BJ (cell line): Measurements from ENCODE around the gene PTGER1. TPM values are rescaled to one million over a fixed set of nuclear protein-coding genes. Genes with fewer than 3 reads are reported as not detected.

Source experiments
- CTCF ChIA-PET: fragments of 350-600 bp; formaldehyde crosslinking; extraction: SDS; loops from one replicate; lab custom pipeline; 2021; ENCODE audit warnings: antibody characterized with exemption, inconsistent platforms; lab: Yijun Ruan, JAX
- POLR2A ChIA-PET: fragments of 300-600 bp; sonication (Branson Sonifier 250); formaldehyde crosslinking; extraction: SDS; loops from one replicate; lab custom pipeline; 2021; ENCODE audit warnings: antibody characterized with exemption; lab: Charles Lee
- DNase-seq: peaks from one replicate; pipeline ENCODE4 v3.0.0-alpha.2; 2011; ENCODE audit warnings: low read depth
- H3K27me3 ChIP-seq: 2 replicates; pipeline ENCODE4 v1.6.0; 2011; ENCODE audit warnings: low read length; ENCODE audit not compliant: control insufficient read depth, insufficient read depth
- H3K36me3 ChIP-seq: 2 replicates; pipeline ENCODE4 v1.5.1; 2011; ENCODE audit warnings: low read length; ENCODE audit not compliant: control insufficient read depth, insufficient read depth
- H3K4me3 ChIP-seq: 2 replicates; pipeline ENCODE4 v1.5.1; 2011; ENCODE audit warnings: low read depth, mild to moderate bottlenecking, control low read depth, low read length
- polyA plus RNA-seq: library from polyadenylated mRNA; depleted of rRNA; stranded (reverse); fragments of >200 nt; gene quantifications from 2 replicates; pipeline ENCODE4 v1.2.3, GENCODE V29; 2011
- TF ChIP-seq, protein P1 (sequence below): IDR thresholded peaks from 2 replicates; pipeline ENCODE4 v1.5.1; 2011; ENCODE audit warnings: low read depth, mild to moderate bottlenecking, control low read depth, inconsistent platforms, low read length, moderate library complexity; ENCODE audit not compliant: insufficient read depth

Gene PTGER1
- polyA plus RNA-seq, 1 experiment: 0.63 TPM

GRCh38 chr19:14440049-14440448, 35.1 kb downstream of the PTGER1 start:
- ChIA-PET POLR2A (no interaction called here), CTCF (no interaction called here)
- DNase-seq: no peak
- Histone ChIP-seq H3K27me3 (no peaks in the 10 kb centered on the region), H3K4me3 (no peak overlapping the region), H3K36me3 (peaks cover 20% of the 10 kb centered on the region)
- TF ChIP-seq, protein P1, sequence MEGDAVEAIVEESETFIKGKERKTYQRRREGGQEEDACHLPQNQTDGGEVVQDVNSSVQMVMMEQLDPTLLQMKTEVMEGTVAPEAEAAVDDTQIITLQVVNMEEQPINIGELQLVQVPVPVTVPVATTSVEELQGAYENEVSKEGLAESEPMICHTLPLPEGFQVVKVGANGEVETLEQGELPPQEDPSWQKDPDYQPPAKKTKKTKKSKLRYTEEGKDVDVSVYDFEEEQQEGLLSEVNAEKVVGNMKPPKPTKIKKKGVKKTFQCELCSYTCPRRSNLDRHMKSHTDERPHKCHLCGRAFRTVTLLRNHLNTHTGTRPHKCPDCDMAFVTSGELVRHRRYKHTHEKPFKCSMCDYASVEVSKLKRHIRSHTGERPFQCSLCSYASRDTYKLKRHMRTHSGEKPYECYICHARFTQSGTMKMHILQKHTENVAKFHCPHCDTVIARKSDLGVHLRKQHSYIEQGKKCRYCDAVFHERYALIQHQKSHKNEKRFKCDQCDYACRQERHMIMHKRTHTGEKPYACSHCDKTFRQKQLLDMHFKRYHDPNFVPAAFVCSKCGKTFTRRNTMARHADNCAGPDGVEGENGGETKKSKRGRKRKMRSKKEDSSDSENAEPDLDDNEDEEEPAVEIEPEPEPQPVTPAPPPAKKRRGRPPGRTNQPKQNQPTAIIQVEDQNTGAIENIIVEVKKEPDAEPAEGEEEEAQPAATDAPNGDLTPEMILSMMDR: no peak

DNA sequence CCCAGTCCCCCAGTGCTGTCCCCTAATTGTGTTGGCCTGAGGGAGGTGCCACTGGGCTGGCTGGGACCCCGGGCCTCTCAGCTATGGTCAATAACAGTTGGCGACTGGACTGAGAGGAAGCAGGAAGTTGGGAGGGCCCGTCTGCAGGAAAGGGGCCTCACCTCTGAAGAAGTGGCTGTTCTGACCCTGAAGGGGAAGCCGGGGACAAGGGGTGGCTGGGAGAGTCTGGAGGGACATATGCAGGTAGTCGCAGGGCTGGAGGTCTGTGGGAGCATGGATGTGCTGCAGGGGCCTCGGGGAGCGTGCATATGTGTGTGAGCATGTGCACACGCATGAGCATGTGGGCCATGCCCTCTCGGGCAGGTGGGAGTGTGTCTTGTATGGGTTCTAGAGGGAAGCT, 36.1 kb downstream of the PTGER1 start:
- Histone ChIP-seq H3K4me3 (no peak overlapping the region), H3K27me3 (no peaks in the 10 kb centered on the region), H3K36me3 (peaks cover 13% of the 10 kb centered on the region)
- CTCF ChIA-PET: no interaction called here
- TF ChIP-seq, protein P1: no peak
- no peak for DNase-seq
- POLR2A ChIA-PET: no interaction called here

GRCh38 chr19:14437578-14438140, 37.5 kb downstream of the PTGER1 start:
- ChIA-PET POLR2A (no interaction called here), CTCF (interaction anchor here (0.6 kb wide), 1 partner anchor 43 kb away, joined by 4 read pairs; no protein-coding TSS in a partner anchor)
- Histone ChIP-seq H3K4me3 (no peak overlapping the region), H3K36me3 (peaks cover 1% of the 10 kb centered on the region), H3K27me3 (no peaks in the 10 kb centered on the region)
- TF ChIP-seq, protein P1: no peak
- DNase-seq: no peak

- POLR2A ChIA-PET: no interaction called here
- H3K4me3 ChIP-seq: no peak overlapping the region
- CTCF ChIA-PET: interaction anchor here (0.7 kb wide), 1 partner anchor 299 kb away, joined by 3 read pairs; the partner anchor contains the start of gene ASF1B
- TF ChIP-seq, protein P1: no peak
- DNase-seq: no peak
- no peaks in the 10 kb centered on the region; the same call in none of the 2 replicates for H3K36me3 ChIP-seq
- H3K27me3 ChIP-seq: no peaks in the 10 kb centered on the region
Observed at GRCh38 chr19:14435320-14436050, 39.7 kb downstream of the PTGER1 start.

- Histone ChIP-seq H3K36me3 (no peaks in the 10 kb centered on the region; the same call in none of the 2 replicates), H3K4me3 (peak overlapping the region; percentile 78), H3K27me3 (no peaks in the 10 kb centered on the region)
- peak; percentile 52 for DNase-seq
- ChIA-PET CTCF (interaction anchor here (0.7 kb wide), 1 partner anchor 298 kb away, joined by 3 read pairs; the partner anchor contains the start of gene ASF1B), POLR2A (no interaction called here)
- TF ChIP-seq, protein P1: no peak
Observed at GRCh38 chr19:14434543-14435319, 40.4 kb downstream of the PTGER1 start.
